ENCODE measurements around the gene MAST4.

Gene MAST4

DNA sequence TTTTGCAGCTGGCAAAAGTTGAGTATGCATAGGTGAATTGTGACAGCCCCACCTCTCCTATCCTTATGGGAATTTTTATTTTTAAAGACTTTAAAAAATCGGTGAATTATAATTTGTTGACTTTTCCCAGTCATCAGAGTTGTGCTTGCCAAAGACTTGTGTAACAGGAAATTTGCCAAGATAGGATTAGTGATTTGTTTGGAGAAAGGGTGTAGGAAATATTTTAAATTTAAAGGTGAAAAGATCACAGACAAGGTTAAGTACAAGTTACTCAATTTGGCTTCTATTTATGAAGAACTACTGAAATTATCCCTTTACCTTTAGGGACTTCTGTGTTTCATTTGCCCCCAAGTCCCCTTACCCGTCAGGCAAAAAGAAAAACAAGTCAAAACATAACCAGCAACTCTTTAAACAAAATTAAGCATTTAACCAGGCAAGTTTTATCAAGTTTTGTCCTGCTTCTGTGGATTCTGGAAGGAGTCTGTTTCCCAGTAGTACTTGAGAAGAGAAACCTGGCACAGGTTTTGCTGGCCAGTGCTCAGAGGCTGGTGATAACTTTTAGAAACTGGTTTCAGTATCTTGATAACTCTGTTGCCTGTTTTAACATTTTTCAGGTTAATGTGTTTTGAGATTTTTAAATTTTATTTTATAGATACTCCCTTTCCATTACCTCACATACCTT is 285.4 kb downstream of the MAST4 start:
- no peak for DNase-seq

DNA sequence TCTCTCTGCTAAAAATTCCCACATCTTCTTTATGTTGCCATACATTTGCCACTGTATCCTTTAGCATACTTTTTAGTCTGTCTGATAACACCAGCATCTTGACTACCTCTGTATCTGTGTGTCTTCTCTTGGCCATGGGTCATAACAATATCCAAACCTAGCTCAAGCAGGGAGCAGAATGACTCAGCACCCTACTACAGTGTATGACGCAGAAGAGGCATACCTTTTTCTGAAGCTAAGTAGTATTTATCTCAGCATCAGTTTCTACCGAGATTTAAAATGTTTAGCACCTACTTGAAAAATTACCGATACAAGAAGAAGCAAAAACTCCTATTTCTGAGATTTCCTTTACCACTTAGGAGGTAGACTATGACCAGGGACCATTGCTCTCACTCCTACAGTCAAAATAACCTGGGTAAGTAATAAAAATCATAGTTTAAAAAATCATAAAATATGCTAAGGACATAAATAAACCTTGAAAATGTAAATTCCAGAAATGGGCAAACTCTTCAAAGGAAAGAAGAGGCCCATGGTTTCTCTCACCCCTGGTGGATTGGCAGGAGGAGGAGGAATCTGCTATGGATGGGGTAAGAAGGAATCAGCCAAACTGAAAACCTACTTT is 286.5 kb downstream of the MAST4 start:
- no peak for DNase-seq

DNA sequence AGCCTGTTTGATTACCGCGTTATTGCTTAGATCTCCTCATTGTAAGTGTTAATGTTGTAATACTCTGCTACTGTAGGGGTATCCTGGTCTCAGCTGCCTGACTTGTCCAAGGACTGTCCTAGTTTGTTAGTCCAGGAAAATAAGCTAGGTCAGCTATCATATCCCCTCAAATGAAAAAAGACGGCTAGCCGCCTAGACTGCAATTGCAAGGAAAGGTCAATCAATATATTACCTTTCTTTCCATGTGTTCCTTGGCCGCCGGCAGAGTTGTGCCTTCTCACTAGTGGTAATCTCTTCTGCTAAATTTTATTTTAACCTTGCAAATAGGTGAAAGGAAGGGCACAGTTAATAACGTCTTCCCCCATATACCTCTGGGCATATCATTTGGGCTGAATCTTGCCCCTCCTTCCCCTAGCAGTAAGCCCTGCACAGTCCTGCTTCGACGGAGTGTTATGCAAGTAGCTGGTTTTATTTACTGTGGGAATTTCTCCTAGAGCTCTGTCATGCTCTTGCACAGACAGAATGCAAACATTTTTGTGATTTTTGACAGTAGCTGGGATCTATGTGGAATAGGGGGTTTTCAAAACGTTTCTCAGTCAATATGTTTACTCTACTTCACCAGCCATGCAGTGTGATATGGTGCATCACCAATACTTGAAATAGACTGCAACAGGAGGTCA is 288.5 kb downstream of the MAST4 start:
- DNase-seq, result no peak

DNA sequence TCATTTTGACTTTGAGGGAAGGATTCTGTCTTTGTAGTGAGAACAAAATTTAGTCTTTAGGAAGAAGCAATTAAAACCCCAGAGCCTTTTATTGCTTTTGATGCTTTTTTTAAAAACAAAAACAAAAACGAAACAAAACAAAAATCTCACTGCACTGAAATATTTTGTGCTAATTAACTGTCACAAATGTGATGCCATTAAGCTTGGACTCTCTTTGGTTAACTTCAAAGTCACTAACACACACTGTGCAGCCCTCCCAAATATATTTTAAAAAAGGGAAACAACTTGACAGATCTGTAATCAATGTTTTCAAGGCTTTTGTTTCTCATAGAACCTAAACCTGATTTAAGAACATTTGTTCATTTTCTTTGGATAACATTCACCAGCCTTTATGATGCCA is 290.7 kb downstream of the MAST4 start:
- DNase-seq, result no peak

- no peak for DNase-seq
Measured at GRCh38 chr5:66888613-66889012, 292.4 kb downstream of the MAST4 start.

GRCh38 chr5:66889056-66889455 is 292.9 kb downstream of the MAST4 start:
- DNase-seq, result peak; percentile 40

- no peak for DNase-seq
Measured at GRCh38 chr5:66889524-66889923, 293.3 kb downstream of the MAST4 start.

DNA sequence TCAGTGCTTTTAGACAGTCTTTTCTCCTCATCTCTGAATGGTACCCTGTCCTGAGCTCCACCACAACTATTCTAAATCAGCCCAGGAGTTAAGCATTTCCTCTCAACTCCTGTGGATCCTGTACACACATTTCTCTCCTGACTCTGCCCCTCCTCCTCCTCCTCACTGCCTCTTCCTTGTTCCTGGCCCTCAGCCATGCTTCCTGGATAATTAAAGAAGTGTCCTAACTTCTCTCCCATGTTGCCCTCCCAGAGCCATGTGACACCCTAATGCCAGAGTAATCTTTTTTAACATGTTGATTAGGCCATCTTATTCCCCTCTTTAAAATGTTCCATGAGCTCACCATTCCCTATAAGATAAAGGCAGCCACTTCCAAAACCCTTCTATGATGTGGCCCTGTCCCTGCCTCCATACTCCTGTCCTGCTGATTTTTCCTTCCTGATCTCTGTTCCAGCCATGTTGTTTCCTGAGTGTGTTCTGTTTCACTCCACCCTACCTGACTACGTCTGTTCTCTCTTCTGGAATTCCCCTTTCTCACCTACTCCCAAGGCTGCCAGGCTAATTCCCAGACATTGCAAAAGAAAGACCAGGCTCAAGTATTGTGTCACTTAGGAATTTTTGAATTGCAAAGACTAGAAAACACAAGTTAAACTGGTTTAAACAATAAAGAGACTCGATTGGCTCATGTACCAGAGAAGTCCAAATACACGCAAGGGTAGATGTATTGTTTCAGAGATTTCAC is 295.2 kb downstream of the MAST4 start:
- DNase-seq, result no peak

DNA sequence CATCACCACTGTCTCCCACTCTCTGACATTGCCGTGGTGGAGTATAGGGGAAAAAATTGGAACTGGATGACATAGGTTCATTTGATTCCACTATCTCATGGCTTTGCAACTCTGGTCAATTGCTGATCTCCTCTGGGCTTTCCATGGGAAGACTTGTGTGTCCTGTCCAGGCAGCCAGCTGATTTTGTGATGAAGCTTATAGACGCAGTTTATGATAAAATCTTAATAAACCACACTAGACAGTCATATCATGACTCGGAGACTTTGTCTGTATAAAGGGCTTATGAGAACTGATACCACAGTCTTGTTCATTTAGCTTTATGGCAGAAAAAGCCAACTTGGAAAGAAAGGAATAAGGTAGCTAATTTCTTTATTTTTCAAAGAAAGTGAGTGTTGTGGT is 296.5 kb downstream of the MAST4 start:
- DNase-seq, result peak; percentile 58

DNA sequence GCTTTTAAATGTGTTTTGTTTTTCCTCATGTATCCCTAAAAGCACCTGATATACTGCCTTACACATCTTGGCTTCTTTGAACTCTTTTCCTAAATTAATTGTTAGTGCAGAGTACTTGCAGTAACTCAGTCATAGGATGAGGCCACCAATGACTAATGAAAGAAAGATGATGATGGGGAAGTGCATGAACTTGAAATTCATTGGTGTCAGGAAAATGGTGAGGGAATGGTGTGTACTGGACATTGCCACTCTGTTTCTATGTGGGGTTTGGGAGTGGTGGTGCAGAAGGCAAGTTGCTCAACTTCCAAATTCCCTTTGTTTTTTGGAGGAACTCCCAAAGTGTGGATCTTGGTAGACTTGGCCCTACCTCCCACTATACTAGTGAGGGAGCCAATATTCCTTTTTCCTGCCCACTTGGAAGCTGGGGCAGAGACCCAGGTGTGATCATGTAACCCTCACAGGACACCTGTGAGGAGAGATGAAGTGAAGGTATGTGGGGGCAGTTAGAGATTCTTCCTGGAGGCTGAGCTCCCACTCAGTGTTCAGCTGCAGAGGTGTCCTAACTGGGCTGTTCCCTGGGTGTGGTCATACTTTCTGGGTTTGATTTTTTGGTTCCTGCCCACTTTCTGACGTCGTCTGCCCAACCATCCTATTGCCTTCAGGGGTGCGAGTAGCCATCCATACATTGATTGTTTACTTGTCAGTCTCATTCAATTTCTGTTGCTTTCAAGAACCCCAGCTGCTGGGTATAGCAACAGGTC is 298.5 kb downstream of the MAST4 start:
- no peak for DNase-seq

DNA sequence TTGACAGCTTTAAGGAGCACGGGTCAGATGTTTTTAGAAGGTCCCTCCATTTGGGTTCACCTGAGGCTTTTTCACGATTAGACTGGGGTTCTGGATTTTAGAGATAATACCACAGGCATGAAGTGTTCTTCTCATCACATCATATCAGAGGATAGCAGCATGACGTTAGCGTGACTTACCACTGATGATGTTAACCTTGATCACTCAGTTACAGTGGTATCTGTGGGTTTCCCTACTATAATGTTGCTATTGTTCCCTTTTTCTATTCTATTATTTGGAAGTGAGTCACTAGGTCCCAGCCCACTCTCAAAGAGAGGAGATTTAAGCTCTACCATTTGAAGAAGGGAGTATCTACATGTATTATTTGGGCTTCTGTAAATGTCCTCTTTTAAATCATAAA is 300.0 kb downstream of the MAST4 start:
- peak; percentile 85 for DNase-seq

DNA sequence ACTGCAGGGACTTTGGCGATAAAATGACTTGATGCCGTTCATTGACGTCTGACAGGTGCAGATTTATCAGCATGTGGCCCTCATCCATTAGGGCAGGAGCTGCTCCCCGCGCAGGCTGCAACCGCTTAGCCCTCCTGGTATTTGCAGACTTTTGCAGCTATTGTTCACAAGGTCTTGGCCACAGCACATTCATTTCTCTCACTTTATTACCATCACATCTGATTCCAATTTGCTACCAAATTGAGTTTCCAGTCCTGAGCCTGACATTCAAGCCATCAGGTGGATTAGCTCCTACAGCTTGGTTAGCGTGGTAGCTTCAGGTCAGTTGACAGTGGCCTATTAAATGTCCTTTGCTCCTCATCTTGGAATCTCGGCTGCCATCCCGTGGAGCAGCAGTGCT is 301.2 kb downstream of the MAST4 start:
- DNase-seq, result no peak

- DNase-seq, result no peak
Measured at GRCh38 chr5:66898241-66898995, 302.2 kb downstream of the MAST4 start.

GRCh38 chr5:66903218-66903617 is 307.0 kb downstream of the MAST4 start:
- DNase-seq, result no peak

DNA sequence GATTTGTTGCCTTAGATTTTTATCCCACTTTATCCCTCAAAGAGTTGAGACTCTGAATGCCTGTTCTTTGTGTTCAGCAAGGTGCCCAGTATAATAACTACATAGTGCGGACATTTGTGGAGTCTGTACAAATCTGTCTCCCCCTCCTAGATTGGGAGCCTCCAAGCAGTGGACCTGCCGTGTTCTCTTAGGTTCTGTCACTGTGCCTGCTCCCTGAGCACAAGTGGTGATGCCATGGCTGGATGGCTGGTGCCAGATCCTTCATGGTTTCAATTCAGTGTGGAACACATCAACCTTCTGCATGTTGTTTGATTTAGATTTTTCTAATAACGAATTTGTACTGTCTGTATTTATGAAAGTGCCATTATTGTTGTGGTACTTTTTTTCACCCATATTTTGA is 307.5 kb downstream of the MAST4 start:
- no peak for DNase-seq

DNA sequence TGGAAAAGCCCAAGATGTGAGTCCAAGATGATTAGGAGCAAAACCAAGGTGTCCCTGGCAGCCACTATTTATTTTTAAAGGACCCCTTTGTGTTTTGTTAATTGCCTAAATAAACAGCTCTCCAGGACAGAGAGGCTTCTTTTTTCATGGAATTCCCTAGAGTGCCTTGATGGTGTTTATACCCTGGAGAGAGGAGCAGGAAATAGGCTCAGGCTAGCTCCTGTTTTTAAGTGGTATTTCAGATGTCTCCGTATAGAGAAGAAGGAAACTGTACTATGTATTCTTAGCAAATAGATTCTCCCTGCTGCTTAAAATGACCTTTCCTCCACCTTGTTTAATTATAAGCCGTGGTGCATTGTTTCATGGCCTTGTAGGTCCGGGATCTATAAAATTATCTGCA is 308.0 kb downstream of the MAST4 start:
- DNase-seq, result no peak

GRCh38 chr5:66906021-66906420 is 309.8 kb downstream of the MAST4 start:
- no peak for DNase-seq

DNA sequence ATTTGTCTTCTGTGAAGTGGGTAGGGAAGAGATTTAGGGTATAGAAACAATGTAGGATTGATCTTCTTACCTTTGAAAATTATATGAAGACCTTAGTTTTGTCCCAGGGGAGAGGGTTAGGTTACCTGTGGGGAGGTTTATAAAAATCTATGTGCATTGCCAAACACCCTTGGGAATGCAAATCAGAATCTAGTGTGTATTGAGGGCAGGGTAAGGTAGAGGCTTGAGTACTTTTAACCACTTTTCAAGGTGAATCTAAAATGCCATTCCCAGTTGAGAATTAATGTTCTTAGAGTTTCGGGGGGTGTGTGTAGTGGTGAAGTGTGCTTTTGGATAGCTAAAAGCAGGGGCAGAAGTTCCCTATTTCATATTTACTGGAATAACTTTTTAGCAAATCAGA is 312.0 kb downstream of the MAST4 start:
- no peak for DNase-seq

- DNase-seq, result peak; percentile 51
Measured at GRCh38 chr5:66909364-66909763, 313.2 kb downstream of the MAST4 start.

DNA sequence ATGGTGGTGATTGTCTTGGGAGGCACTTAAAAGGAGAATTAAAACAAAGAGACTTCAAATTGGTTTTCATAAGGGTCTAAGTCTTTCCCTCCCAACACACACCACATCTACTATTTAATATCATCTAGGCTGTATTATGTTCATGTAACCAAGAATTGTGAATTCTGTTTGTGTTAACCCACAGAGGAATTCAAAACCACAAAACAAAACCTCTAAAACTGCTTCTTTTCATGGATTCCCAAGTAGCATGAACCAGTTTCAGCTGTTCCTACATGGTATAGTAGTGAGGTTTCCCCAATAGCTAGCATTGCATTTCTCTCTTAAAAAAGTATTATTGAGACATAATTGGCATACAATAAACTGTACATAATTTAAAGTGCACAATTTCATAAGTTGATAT is 316.6 kb downstream of the MAST4 start:
- no peak for DNase-seq

DNA sequence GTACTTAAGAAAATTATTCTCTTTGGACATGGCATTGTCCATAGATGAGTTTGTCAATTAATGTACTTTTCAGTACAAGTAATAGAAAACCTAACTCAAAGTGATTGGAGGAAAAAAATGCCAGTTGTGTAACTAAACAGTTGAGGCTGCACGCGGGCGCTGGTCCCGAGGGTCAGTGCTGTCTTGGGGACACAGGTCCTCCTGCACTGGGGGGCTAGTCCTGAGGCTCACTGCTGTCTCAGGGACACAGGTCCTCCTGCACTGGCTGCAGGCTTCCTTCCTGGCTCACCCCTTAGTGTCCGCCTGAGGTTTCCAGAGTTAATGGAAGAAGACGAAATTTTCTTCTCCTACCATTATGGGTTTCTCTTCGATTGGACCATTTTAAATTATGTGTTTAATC is 319.3 kb downstream of the MAST4 start:
- no peak for DNase-seq

DNA sequence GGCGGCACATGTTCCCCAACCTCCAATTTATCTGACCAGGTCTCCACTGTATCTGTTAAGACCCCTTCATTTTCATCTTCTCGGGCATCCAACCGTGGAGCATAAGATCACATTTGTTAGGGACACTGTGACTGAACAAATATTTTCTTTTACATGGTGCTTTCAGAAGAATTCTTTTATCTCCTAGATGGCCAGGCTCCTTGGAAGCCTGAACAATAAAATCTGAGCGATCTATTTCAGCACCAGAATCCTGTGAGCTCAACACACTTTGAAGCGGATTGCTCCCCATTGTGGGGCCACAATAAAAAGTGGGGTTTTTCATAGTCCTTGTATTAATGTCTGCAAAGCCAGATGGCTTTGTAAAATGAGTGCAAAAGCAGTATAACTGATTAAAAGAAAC is 326.7 kb downstream of the MAST4 start:
- DNase-seq, result no peak
